H1 (cell line): ENCODE data around the gene EWSR1. TPM values are rescaled to one million over a fixed set of nuclear protein-coding genes. Genes with fewer than 3 reads are reported as not detected.

Source experiments
- CEBPB ChIP-seq: IDR thresholded peaks from 2 replicates; pipeline ENCODE4 v1.6.1; 2012; ENCODE audit warnings: low read depth, low read length
- CHD2 ChIP-seq: IDR thresholded peaks from 2 replicates; pipeline ENCODE4 v1.6.1; 2012; ENCODE audit warnings: low read length, improper control_type of control experiment
- CREB1 ChIP-seq: IDR thresholded peaks from 2 replicates; pipeline ENCODE4 v1.6.1; 2012; ENCODE audit warnings: inconsistent platforms
- SP1 ChIP-seq: IDR thresholded peaks from 2 replicates; pipeline ENCODE4 v1.6.1; 2011; ENCODE audit warnings: low read depth, low read length
- TCF12 ChIP-seq: IDR thresholded peaks from 2 replicates; pipeline ENCODE4 v1.6.1; 2011; ENCODE audit warnings: low read depth, mild to moderate bottlenecking, low read length
- polyA plus RNA-seq, 7 experiments: library from polyadenylated mRNA; depleted of rRNA in 3 of 7; stranded (reverse) in 5 of 7; unstranded in 2 of 7; fragments of >200 nt in 5 of 7; fragments of 200-250 nt in 2 of 7; gene quantifications; 1 replicate in 5 of 7; 2 replicates in 1 of 7; 4 replicates in 1 of 7; pipeline versions ENCODE4 v1.2.1 to v1.2.3, GENCODE V29; 2011 to 2013; ENCODE audit warnings: missing spikeins in 2 of 7, mixed read lengths in 2 of 7
- total RNA-seq: library from RNA; stranded (reverse); fragmentation: NEBNext Ultra II Directional; extraction: Animal tissue kit (Norgen Biotek cat#: 25700); gene quantifications from 2 replicates; pipeline ENCODE4 v1.2.1, GENCODE V29; 2021
- TF ChIP-seq, protein P1 (sequence below): fragments of 300-600 bp; sonication (generic); IDR thresholded peaks from 2 replicates; pipeline ENCODE4 v1.7.1; 2012; ENCODE audit warnings: low read length, moderate library complexity, mild to moderate bottlenecking, inconsistent platforms; ENCODE audit not compliant: insufficient replicate concordance

Gene EWSR1
- total and polyA plus RNA-seq, 2 of the 8 experiments (the other 6 are each of a cell fraction or from before 2014, with no cell fraction given): 387 to 930 TPM

DNA sequence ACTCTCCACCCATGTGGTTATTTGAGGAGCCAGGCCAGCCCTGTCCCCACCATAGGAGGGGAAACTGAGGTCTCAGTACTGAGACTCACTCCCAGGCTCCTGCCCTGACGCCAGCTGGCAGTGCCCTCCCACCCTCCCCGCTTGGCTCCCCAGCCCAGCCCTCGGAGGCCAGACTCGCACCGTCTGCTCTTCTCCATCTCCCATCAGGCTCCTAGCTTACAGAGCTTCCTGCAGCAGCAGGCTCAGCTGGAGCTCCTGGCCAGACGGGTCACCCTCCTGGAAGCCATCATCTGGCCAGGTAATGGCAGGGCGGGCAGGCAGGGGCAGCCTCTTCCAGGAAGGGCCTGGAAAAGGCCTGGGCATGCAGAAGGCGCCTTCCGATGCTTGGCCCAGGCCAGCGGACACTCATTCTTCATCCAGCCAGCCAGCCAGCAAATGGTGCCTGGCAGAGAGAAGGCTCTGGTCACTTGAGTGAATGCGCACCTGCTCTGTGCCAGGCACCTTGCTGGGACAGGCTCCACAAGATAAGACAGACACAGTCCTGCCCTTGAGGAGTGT is 12.9 kb upstream of the EWSR1 start (continued):
- TF ChIP-seq, protein P1, sequence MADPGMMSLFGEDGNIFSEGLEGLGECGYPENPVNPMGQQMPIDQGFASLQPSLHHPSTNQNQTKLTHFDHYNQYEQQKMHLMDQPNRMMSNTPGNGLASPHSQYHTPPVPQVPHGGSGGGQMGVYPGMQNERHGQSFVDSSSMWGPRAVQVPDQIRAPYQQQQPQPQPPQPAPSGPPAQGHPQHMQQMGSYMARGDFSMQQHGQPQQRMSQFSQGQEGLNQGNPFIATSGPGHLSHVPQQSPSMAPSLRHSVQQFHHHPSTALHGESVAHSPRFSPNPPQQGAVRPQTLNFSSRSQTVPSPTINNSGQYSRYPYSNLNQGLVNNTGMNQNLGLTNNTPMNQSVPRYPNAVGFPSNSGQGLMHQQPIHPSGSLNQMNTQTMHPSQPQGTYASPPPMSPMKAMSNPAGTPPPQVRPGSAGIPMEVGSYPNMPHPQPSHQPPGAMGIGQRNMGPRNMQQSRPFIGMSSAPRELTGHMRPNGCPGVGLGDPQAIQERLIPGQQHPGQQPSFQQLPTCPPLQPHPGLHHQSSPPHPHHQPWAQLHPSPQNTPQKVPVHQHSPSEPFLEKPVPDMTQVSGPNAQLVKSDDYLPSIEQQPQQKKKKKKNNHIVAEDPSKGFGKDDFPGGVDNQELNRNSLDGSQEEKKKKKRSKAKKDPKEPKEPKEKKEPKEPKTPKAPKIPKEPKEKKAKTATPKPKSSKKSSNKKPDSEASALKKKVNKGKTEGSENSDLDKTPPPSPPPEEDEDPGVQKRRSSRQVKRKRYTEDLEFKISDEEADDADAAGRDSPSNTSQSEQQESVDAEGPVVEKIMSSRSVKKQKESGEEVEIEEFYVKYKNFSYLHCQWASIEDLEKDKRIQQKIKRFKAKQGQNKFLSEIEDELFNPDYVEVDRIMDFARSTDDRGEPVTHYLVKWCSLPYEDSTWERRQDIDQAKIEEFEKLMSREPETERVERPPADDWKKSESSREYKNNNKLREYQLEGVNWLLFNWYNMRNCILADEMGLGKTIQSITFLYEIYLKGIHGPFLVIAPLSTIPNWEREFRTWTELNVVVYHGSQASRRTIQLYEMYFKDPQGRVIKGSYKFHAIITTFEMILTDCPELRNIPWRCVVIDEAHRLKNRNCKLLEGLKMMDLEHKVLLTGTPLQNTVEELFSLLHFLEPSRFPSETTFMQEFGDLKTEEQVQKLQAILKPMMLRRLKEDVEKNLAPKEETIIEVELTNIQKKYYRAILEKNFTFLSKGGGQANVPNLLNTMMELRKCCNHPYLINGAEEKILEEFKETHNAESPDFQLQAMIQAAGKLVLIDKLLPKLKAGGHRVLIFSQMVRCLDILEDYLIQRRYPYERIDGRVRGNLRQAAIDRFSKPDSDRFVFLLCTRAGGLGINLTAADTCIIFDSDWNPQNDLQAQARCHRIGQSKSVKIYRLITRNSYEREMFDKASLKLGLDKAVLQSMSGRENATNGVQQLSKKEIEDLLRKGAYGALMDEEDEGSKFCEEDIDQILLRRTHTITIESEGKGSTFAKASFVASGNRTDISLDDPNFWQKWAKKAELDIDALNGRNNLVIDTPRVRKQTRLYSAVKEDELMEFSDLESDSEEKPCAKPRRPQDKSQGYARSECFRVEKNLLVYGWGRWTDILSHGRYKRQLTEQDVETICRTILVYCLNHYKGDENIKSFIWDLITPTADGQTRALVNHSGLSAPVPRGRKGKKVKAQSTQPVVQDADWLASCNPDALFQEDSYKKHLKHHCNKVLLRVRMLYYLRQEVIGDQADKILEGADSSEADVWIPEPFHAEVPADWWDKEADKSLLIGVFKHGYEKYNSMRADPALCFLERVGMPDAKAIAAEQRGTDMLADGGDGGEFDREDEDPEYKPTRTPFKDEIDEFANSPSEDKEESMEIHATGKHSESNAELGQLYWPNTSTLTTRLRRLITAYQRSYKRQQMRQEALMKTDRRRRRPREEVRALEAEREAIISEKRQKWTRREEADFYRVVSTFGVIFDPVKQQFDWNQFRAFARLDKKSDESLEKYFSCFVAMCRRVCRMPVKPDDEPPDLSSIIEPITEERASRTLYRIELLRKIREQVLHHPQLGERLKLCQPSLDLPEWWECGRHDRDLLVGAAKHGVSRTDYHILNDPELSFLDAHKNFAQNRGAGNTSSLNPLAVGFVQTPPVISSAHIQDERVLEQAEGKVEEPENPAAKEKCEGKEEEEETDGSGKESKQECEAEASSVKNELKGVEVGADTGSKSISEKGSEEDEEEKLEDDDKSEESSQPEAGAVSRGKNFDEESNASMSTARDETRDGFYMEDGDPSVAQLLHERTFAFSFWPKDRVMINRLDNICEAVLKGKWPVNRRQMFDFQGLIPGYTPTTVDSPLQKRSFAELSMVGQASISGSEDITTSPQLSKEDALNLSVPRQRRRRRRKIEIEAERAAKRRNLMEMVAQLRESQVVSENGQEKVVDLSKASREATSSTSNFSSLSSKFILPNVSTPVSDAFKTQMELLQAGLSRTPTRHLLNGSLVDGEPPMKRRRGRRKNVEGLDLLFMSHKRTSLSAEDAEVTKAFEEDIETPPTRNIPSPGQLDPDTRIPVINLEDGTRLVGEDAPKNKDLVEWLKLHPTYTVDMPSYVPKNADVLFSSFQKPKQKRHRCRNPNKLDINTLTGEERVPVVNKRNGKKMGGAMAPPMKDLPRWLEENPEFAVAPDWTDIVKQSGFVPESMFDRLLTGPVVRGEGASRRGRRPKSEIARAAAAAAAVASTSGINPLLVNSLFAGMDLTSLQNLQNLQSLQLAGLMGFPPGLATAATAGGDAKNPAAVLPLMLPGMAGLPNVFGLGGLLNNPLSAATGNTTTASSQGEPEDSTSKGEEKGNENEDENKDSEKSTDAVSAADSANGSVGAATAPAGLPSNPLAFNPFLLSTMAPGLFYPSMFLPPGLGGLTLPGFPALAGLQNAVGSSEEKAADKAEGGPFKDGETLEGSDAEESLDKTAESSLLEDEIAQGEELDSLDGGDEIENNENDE: no peak
- no peak for TF ChIP-seq CHD2
- TF ChIP-seq SP1: no peak
- no peak for TF ChIP-seq CREB1
- TF ChIP-seq CEBPB: no peak
- no peak for TF ChIP-seq TCF12
